Kidney (tissue), 14 donors: ENCODE data around the gene RTL5. TPM values are rescaled to one million over a fixed set of nuclear protein-coding genes. Genes with fewer than 3 reads are reported as not detected.

Experiments used
- DNase-seq, 5 donors: peaks; one replicate each; pipeline ENCODE4 v3.0.0-alpha.2; 2013 to 2020
- FAIRE-seq: peaks from 2 replicates; lab custom pipeline; 2012; peaks lifted over from hg19 to GRCh38; lab: Jason Lieb, UNC
- H3K27ac ChIP-seq, 2 donors: one replicate each; pipeline ENCODE4 v1.7.0; 2013; ENCODE audit warnings: low read depth in 2 of 2, low read length in 2 of 2, inconsistent platforms in 1 of 2
- H3K27me3 ChIP-seq: one replicate; pipeline ENCODE4 v1.7.1; 2013; ENCODE audit warnings: low read length, inconsistent platforms; ENCODE audit not compliant: control insufficient read depth, insufficient read depth
- H3K36me3 ChIP-seq, 3 donors: one replicate each; pipeline versions ENCODE4 v1.7.0 to v1.7.1; 2013; ENCODE audit warnings: low read length in 3 of 3, control low read depth in 1 of 3, inconsistent platforms in 1 of 3; ENCODE audit not compliant: insufficient read depth in 3 of 3, control insufficient read depth in 2 of 3
- H3K4me1 ChIP-seq, 3 donors: one replicate each; pipeline versions ENCODE4 v1.7.0 to v1.7.1; 2013; ENCODE audit warnings: low read length in 3 of 3, inconsistent platforms in 1 of 3, low read depth in 1 of 3; ENCODE audit not compliant: control insufficient read depth in 2 of 3, insufficient read depth in 2 of 3
- H3K4me3 ChIP-seq, 3 donors: one replicate each; pipeline versions ENCODE4 v1.7.0 to v1.8.1; 2013; ENCODE audit warnings: low read length in 3 of 3, control low read depth in 1 of 3, inconsistent platforms in 1 of 3
- H3K9ac ChIP-seq, 3 donors: one replicate each; pipeline versions ENCODE4 v1.7.0 to v1.7.1; 2013; ENCODE audit warnings: low read length in 3 of 3, control low read depth in 1 of 3, inconsistent platforms in 1 of 3
- H3K9me3 ChIP-seq, 3 donors: one replicate each; pipeline versions ENCODE4 v1.7.0 to v1.7.1; 2013; ENCODE audit warnings: low read length in 3 of 3, control low read depth in 1 of 3, inconsistent platforms in 1 of 3; ENCODE audit not compliant: control insufficient read depth in 2 of 3, insufficient read depth in 1 of 3
- intact Hi-C: fragments of 100-400 bp; cut with DNase I; formaldehyde crosslinking; loops from one replicate; pipeline ENCODE4 v1.11.1; 2022
- polyA plus RNA-seq: library from polyadenylated mRNA; stranded (reverse); fragments of 350-450 nt; fragmentation: Illumina TruSeq; extraction: RNeasy Lipid Tissue Mini Kit (QIAGEN cat#74804); gene quantifications from one replicate; pipeline ENCODE4 v1.2.3, GENCODE V29; 2014; ENCODE audit warnings: low read depth, low replicate concordance; ENCODE audit not compliant: insufficient read depth
- total RNA-seq: library from RNA; stranded (reverse); fragmentation: NEBNext Ultra II Directional; extraction: Animal tissue kit (Norgen Biotek cat#: 25700); gene quantifications from one replicate; pipeline ENCODE4 v1.2.1, GENCODE V29; 2021
- TF ChIP-seq, protein P1 (sequence below): IDR thresholded peaks from 3 replicates; pipeline ENCODE4 v1.5.1; 2012; ENCODE audit warnings: mild to moderate bottlenecking, moderate library complexity, borderline replicate concordance; ENCODE audit not compliant: insufficient read depth; ENCODE audit errors: extremely low read depth
- donor health status: control.
- donor health status: control.
- donor health status: control.
- donor health status: control.
- donor health status: control.
- donor health status: DM: yes; HTN: yes; CAD: no.
- donor health status: Normal renal cell carcinoma (clear cell type).

The RTL5 gene
- total and polyA plus RNA-seq, 2 donors from 2014 or later = 5.7 to 6.9 TPM

DNA sequence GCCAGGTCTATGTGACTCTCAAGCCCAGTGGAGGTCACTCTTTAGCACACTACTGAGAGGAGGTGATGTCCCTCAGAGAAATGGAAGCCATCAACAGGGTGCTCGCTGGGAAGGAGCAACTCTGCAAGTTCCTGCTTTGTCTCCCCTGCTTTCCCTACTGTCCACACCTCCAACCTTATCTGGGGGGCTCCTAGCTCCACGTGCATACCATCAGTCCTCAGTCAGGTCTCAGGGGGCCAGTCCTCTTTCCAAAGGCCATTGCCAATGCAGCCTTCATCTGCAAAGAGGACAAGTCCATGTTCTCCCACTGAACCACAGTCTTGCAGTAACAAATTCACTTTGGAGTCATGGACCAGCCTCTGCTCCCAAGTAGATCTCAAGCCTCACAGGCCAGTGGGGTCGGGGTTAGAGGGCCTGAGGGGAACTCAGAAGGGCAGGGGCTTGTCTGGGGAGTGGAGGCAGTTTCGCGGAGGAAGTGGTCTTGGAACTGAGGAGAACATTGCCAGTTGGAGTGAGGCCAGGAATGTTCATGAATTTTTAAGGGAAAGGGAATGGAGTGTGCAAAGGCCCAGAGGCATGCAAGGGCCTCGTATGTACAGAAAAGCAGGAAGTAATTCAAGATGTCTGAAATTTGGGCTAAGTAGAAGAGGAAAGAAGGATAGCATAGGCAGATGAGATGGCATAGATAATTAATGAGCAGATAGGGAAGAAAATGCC lies 8.9 kb downstream of the RTL5 start:
- H3K9me3 ChIP-seq = no peaks in the 10 kb centered on the region
- no peak overlapping the region for H3K9ac ChIP-seq
- H3K27me3 ChIP-seq = no peaks in the 10 kb centered on the region
- peak overlapping the region; percentile 65 for H3K27ac ChIP-seq
- no peaks in the 10 kb centered on the region for H3K36me3 ChIP-seq
- intact Hi-C loops = loop anchor here (10.0 kb wide), 1 partner anchor 98 kb away; no protein-coding TSS in a partner anchor
- FAIRE-seq (no peak), DNase-seq (no peak)
- no peak overlapping the region for H3K4me3 ChIP-seq
- TF ChIP-seq, protein P1, sequence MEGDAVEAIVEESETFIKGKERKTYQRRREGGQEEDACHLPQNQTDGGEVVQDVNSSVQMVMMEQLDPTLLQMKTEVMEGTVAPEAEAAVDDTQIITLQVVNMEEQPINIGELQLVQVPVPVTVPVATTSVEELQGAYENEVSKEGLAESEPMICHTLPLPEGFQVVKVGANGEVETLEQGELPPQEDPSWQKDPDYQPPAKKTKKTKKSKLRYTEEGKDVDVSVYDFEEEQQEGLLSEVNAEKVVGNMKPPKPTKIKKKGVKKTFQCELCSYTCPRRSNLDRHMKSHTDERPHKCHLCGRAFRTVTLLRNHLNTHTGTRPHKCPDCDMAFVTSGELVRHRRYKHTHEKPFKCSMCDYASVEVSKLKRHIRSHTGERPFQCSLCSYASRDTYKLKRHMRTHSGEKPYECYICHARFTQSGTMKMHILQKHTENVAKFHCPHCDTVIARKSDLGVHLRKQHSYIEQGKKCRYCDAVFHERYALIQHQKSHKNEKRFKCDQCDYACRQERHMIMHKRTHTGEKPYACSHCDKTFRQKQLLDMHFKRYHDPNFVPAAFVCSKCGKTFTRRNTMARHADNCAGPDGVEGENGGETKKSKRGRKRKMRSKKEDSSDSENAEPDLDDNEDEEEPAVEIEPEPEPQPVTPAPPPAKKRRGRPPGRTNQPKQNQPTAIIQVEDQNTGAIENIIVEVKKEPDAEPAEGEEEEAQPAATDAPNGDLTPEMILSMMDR = no peak
- H3K4me1 ChIP-seq = peaks cover 5 to 31% (median 13%) of the 10 kb centered on the region in 3 donors

DNA sequence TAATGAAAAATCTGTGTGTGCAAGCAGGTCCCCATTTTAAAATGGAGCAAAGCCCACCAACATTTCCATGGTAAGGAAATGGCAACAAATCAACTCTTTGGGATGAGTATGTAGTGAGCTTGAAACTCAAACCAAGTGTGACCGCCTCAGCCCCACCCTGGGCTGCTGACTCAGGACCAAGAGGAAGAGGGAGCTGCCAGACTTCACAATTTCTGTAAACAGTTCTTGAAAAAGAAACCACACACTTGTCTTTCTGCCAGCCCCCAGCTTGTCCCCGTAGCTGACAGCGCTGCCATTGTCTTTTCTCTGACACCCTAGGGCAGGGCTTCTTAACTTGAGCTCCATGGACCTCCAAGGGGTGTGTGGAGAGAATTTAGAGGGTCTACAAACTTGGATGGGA lies 10.3 kb downstream of the RTL5 start:
- TF ChIP-seq, protein P1 = no peak
- Histone ChIP-seq H3K36me3 (no peaks in the 10 kb centered on the region), H3K4me3 (no peak overlapping the region), H3K4me1 (peaks cover 5 to 28% (median 13%) of the 10 kb centered on the region in 3 donors), H3K27me3 (no peaks in the 10 kb centered on the region), H3K9ac (no peak overlapping the region), H3K9me3 (no peaks in the 10 kb centered on the region), H3K27ac (peak overlapping the region; percentile 54 to 77)
- no peak for FAIRE-seq
- peak in 2 of 5 donors; percentile 48 to 87 for DNase-seq
- intact Hi-C loops = loop anchor here (10.0 kb wide), 1 partner anchor 97 kb away; no protein-coding TSS in a partner anchor

DNA sequence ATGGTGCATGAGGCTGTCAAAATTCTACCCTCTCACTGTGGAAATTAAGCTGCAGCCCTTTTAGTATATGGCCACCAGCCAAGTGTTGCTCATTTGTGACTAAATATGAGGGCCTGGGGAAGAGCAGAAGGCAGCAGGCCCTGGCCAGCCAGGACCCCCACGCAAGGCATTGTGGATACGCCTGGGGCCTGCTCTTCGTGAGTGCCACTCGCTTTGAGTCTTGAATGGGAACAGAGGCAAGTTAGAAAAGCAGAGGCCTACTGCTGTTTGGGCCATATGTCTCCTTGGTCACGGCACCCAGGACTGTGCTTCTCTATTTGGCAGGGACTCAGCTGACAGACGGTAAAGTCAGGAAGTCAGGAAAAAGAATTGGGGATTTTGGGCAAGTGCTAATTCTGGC lies 10.9 kb downstream of the RTL5 start:
- no peak for DNase-seq
- TF ChIP-seq, protein P1 = no peak
- H3K27ac ChIP-seq = peak overlapping the region; percentile 54 to 77
- intact Hi-C loops = loop anchor here (10.0 kb wide), 1 partner anchor 96 kb away; no protein-coding TSS in a partner anchor
- no peaks in the 10 kb centered on the region for H3K27me3 ChIP-seq
- H3K9me3 ChIP-seq = no peaks in the 10 kb centered on the region
- no peak for FAIRE-seq
- H3K36me3 ChIP-seq = no peaks in the 10 kb centered on the region
- no peak overlapping the region for H3K4me3 ChIP-seq
- peaks cover 5 to 23% (median 13%) of the 10 kb centered on the region in 3 donors for H3K4me1 ChIP-seq
- H3K9ac ChIP-seq = no peak overlapping the region
